Thyroid gland (tissue), 4 donors: Measurements from ENCODE around the gene NHERF2. TPM values are rescaled to one million over a fixed set of nuclear protein-coding genes. Genes with fewer than 3 reads are reported as not detected.

Experiments used
- DNase-seq, 2 donors: peaks; one replicate each; pipeline ENCODE4 v3.0.0-alpha.2; 2019
- H3K27ac ChIP-seq, 3 donors: fragments of 200-600 bp; sonication (generic); 1 replicate in 2 of 3; 2 replicates in 1 of 3; pipeline ENCODE4 v1.5.1; 2016 to 2019; ENCODE audit warnings: mild to moderate bottlenecking in 1 of 3, moderate library complexity in 1 of 3
- H3K27me3 ChIP-seq: fragments of 200-600 bp; sonication (generic); one replicate; pipeline ENCODE4 v1.5.1; 2019
- H3K36me3 ChIP-seq, 2 donors: fragments of 200-600 bp; sonication (generic); one replicate each; pipeline ENCODE4 v1.5.1; 2016 to 2019
- H3K4me1 ChIP-seq, 2 donors: fragments of 200-600 bp; sonication (generic); one replicate each; pipeline ENCODE4 v1.5.1; 2017 to 2019
- H3K4me3 ChIP-seq, 3 donors: fragments of 200-600 bp; sonication (generic); replicated peaks in 1 of 3; 1 replicate in 2 of 3; 2 replicates in 1 of 3; pipeline ENCODE4 v1.5.1; 2016; ENCODE audit warnings: mild to moderate bottlenecking in 1 of 3
- H3K9me3 ChIP-seq: fragments of 200-600 bp; sonication (generic); one replicate; pipeline ENCODE4 v1.5.1; 2017
- POLR2A ChIP-seq, 2 donors: fragments of 450-650 bp; IDR thresholded peaks; one replicate each; pipeline ENCODE4 v1.6.1; 2017; ENCODE audit warnings: antibody characterized with exemption in 2 of 2, mild to moderate bottlenecking in 2 of 2, moderate library complexity in 1 of 2
- WGBS, 2 donors: methylation state at CpG; one replicate each; pipeline ENCODE4 v1.1.5; 2017; 5-methylcytosine and 5-hydroxymethylcytosine counted together
- intact Hi-C: fragments of 100-400 bp; cut with DNase I; formaldehyde crosslinking; loops from one replicate; pipeline ENCODE4 v1.15.1; 2023
- total RNA-seq, 4 donors: library from RNA; depleted of rRNA; stranded (reverse); fragments of >200 nt; gene quantifications; one replicate each; pipeline ENCODE4 v1.2.3, GENCODE V29; 2016
- TF ChIP-seq, protein P1 (sequence below), 6 experiments: fragments of 200-600 bp in 3 of 6; fragments of 450-650 bp in 3 of 6; sonication (generic) in 3 of 6; IDR thresholded peaks; one replicate each; pipeline ENCODE4 v1.5.1; 2016 to 2019; ENCODE audit warnings: antibody characterized with exemption in 6 of 6, mild to moderate bottlenecking in 2 of 6, inconsistent platforms in 1 of 6, moderate library complexity in 1 of 6

NHERF2 gene
- total RNA-seq, 4 donors from 2014 or later = 73.8 to 146 (median 81.6) TPM

GRCh38 chr16:2078096-2078495, 51.4 kb downstream of the NHERF2 start:
- intact Hi-C loops = no loop called here
- no peak overlapping the region for H3K27ac ChIP-seq
- TF ChIP-seq, protein P1, sequence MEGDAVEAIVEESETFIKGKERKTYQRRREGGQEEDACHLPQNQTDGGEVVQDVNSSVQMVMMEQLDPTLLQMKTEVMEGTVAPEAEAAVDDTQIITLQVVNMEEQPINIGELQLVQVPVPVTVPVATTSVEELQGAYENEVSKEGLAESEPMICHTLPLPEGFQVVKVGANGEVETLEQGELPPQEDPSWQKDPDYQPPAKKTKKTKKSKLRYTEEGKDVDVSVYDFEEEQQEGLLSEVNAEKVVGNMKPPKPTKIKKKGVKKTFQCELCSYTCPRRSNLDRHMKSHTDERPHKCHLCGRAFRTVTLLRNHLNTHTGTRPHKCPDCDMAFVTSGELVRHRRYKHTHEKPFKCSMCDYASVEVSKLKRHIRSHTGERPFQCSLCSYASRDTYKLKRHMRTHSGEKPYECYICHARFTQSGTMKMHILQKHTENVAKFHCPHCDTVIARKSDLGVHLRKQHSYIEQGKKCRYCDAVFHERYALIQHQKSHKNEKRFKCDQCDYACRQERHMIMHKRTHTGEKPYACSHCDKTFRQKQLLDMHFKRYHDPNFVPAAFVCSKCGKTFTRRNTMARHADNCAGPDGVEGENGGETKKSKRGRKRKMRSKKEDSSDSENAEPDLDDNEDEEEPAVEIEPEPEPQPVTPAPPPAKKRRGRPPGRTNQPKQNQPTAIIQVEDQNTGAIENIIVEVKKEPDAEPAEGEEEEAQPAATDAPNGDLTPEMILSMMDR (IDR thresholded peaks at IDR 0.05) = no peak
- no peak for TF ChIP-seq POLR2A (IDR thresholded peaks at IDR 0.05)
- H3K4me1 ChIP-seq = peaks cover 3 to 8% of the 10 kb centered on the region in 2 donors
- H3K27me3 ChIP-seq = no peaks in the 10 kb centered on the region
- no peak for DNase-seq
- WGBS, 2 donors = 92 to 95% methylated on average over 2 to 7 of the region's 7 CpGs
- no peak overlapping the region for H3K4me3 ChIP-seq
- H3K9me3 ChIP-seq = no peaks in the 10 kb centered on the region
- peaks cover 49 to 65% of the 10 kb centered on the region in 2 donors for H3K36me3 ChIP-seq

- no peaks in the 10 kb centered on the region for H3K27me3 ChIP-seq
- peaks cover 49 to 70% of the 10 kb centered on the region in 2 donors for H3K36me3 ChIP-seq
- intact Hi-C loops = no loop called here
- DNase-seq = no peak
- no peaks in the 10 kb centered on the region for H3K9me3 ChIP-seq
- no peak overlapping the region for H3K27ac ChIP-seq
- TF ChIP-seq POLR2A (IDR thresholded peaks at IDR 0.05) = no peak
- TF ChIP-seq, protein P1 (IDR thresholded peaks at IDR 0.05) = no peak
- H3K4me3 ChIP-seq = no peak overlapping the region
- WGBS, 2 donors = 96 to 99% methylated on average over 16 to 20 of the region's 23 CpGs
- H3K4me1 ChIP-seq = peaks cover 0 to 2% of the 10 kb centered on the region in 2 donors
Measured at GRCh38 chr16:2078691-2079090, 52.0 kb downstream of the NHERF2 start.

GRCh38 chr16:2079311-2079800, 52.7 kb downstream of the NHERF2 start:
- H3K27me3 ChIP-seq = no peaks in the 10 kb centered on the region
- H3K9me3 ChIP-seq = no peaks in the 10 kb centered on the region
- no peak for TF ChIP-seq POLR2A (IDR thresholded peaks at IDR 0.05)
- TF ChIP-seq, protein P1 (IDR thresholded peaks at IDR 0.05) = no peak
- no peaks in the 10 kb centered on the region for H3K4me1 ChIP-seq
- 95 to 96% methylated on average over 13 to 14 of the region's 30 CpGs for WGBS, 2 donors
- H3K36me3 ChIP-seq = peaks cover 44 to 69% of the 10 kb centered on the region in 2 donors
- H3K27ac ChIP-seq = no peak overlapping the region
- no peak overlapping the region for H3K4me3 ChIP-seq
- intact Hi-C loops = no loop called here
- DNase-seq = no peak

DNA sequence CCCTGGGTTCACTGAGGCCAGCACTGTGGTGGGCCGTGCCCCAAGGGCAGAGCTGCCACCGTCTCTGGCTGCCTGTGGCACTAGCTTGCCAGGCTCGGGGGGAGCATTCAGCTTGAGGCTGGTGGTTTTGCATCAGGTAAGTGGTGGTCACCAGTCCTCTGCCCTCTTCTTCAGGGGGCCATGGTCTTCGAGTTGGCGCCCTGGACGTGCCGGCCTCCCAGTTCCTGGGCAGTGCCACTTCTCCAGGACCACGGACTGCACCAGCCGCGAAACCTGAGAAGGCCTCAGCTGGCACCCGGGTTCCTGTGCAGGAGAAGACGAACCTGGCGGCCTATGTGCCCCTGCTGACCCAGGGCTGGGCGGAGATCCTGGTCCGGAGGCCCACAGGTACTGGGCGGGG, 53.3 kb downstream of the NHERF2 start:
- intact Hi-C loops = no loop called here
- H3K36me3 ChIP-seq = peaks cover 48 to 71% of the 10 kb centered on the region in 2 donors
- WGBS, 2 donors = 90 to 93% methylated on average over 8 to 9 of the region's 16 CpGs
- no peak overlapping the region for H3K27ac ChIP-seq
- no peak for TF ChIP-seq POLR2A (IDR thresholded peaks at IDR 0.05)
- TF ChIP-seq, protein P1 (IDR thresholded peaks at IDR 0.05) = no peak
- no peaks in the 10 kb centered on the region for H3K27me3 ChIP-seq
- H3K9me3 ChIP-seq = no peaks in the 10 kb centered on the region
- H3K4me1 ChIP-seq = no peaks in the 10 kb centered on the region
- no peak overlapping the region for H3K4me3 ChIP-seq
- DNase-seq = no peak

- WGBS, 2 donors = 91 to 92% methylated on average over 22 to 33 of the region's 35 CpGs
- Histone ChIP-seq H3K4me3 (no peak overlapping the region), H3K27me3 (no peaks in the 10 kb centered on the region), H3K36me3 (peaks cover 50 to 67% of the 10 kb centered on the region in 2 donors), H3K4me1 (no peaks in the 10 kb centered on the region), H3K9me3 (no peaks in the 10 kb centered on the region), H3K27ac (no peak overlapping the region)
- TF ChIP-seq, protein P1 (IDR thresholded peaks at IDR 0.05) = no peak
- no peak for TF ChIP-seq POLR2A (IDR thresholded peaks at IDR 0.05)
- DNase-seq = no peak
- intact Hi-C loops = no loop called here
Measured at GRCh38 chr16:2081201-2082084, 54.7 kb downstream of the NHERF2 start.
